Measurements from ENCODE around the gene RAB4A. TPM values are rescaled to one million over a fixed set of nuclear protein-coding genes. Genes with fewer than 3 reads are reported as not detected.

Gene RAB4A
- total and polyA plus RNA-seq, 2 of the 13 experiments (the other 11 are each of a cell fraction or from before 2014, with no cell fraction given), result 56.0 to 80.1 TPM

DNA sequence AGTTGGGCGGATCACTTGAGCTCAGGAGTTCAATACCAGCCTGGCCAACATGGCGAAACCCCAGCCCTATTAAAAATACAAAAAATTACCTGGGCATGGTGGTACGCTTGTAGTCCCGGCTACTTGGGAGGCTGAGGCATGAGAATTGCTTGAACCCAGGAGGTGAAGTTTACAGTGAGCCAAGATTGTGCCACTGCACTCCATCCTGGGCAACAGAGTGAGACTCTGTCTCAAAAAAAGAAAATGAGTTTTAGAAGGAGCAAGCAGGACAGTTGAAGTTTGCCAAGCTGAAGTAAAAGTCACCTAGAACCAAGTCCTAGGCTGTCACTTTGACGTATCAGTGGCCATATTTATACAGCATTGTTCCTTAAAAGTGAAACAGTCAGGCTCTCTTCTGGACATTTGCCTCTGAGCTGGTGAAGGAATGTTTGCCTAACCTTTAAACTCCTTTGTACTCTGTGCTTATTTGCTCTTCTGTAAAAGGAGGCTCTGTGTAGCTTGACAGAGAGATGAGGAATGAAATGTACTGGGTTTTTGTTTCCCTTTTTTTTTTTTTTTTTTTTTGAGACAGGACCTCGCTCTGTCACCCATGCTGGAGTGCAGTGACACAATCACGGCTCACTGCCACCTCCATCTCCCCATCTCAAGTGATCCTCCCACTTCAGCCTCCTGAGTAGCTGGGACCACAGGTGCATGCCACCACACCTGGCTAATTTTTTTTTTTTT lies 2.8 kb downstream of the RAB4A start (continued):
- TF ChIP-seq, protein P1, sequence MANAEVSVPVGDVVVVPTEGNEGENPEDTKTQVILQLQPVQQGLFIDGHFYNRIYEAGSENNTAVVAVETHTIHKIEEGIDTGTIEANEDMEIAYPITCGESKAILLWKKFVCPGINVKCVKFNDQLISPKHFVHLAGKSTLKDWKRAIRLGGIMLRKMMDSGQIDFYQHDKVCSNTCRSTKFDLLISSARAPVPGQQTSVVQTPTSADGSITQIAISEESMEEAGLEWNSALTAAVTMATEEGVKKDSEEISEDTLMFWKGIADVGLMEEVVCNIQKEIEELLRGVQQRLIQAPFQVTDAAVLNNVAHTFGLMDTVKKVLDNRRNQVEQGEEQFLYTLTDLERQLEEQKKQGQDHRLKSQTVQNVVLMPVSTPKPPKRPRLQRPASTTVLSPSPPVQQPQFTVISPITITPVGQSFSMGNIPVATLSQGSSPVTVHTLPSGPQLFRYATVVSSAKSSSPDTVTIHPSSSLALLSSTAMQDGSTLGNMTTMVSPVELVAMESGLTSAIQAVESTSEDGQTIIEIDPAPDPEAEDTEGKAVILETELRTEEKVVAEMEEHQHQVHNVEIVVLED (CRISPR knock-in tag; IDR thresholded peaks at IDR 0.05; ENCODE audit: borderline replicate concordance), result peak; percentile 42; the same call in 1 of the 2 replicates
- TF ChIP-seq KMT2B (CRISPR knock-in tag; IDR thresholded peaks at IDR 0.05) (peak; percentile 47; the same call in 1 of the 2 replicates), EHMT2 (IDR thresholded peaks at IDR 0.05; ENCODE audit: borderline replicate concordance, low read depth, low read length) (no peak; the same call in 1 of the 2 replicates), PPARG (CRISPR knock-in tag; conservative IDR thresholded peaks at IDR 0.05) (peak; percentile 96), KAT7 (CRISPR knock-in tag; IDR thresholded peaks at IDR 0.05; ENCODE audit: borderline replicate concordance) (peak; percentile 69), ZNF441 (CRISPR knock-in tag; IDR thresholded peaks at IDR 0.05; ENCODE audit: borderline replicate concordance) (no peak), ZNF562 (CRISPR knock-in tag; IDR thresholded peaks at IDR 0.05; ENCODE audit: borderline replicate concordance) (no peak), ZNF781 (CRISPR knock-in tag; IDR thresholded peaks at IDR 0.05; ENCODE audit: borderline replicate concordance, not compliant biosample characterization) (no peak), SRF (IDR thresholded peaks at IDR 0.05; ENCODE audit: low read depth, low read length) (no peak), CBX1 (IDR thresholded peaks at IDR 0.05; ENCODE audit: low read depth) (no peak), YEATS4 (CRISPR knock-in tag; IDR thresholded peaks at IDR 0.05; ENCODE audit: borderline replicate concordance) (0 out of 2 replicates have a peak, but pooled peaks have one; percentile 20)
- TF ChIP-seq, protein P2, sequence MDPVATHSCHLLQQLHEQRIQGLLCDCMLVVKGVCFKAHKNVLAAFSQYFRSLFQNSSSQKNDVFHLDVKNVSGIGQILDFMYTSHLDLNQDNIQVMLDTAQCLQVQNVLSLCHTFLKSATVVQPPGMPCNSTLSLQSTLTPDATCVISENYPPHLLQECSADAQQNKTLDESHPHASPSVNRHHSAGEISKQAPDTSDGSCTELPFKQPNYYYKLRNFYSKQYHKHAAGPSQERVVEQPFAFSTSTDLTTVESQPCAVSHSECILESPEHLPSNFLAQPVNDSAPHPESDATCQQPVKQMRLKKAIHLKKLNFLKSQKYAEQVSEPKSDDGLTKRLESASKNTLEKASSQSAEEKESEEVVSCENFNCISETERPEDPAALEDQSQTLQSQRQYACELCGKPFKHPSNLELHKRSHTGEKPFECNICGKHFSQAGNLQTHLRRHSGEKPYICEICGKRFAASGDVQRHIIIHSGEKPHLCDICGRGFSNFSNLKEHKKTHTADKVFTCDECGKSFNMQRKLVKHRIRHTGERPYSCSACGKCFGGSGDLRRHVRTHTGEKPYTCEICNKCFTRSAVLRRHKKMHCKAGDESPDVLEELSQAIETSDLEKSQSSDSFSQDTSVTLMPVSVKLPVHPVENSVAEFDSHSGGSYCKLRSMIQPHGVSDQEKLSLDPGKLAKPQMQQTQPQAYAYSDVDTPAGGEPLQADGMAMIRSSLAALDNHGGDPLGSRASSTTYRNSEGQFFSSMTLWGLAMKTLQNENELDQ (CRISPR knock-in tag; IDR thresholded peaks at IDR 0.05; ENCODE audit: borderline replicate concordance), result no peak
- TF ChIP-seq, protein P3, sequence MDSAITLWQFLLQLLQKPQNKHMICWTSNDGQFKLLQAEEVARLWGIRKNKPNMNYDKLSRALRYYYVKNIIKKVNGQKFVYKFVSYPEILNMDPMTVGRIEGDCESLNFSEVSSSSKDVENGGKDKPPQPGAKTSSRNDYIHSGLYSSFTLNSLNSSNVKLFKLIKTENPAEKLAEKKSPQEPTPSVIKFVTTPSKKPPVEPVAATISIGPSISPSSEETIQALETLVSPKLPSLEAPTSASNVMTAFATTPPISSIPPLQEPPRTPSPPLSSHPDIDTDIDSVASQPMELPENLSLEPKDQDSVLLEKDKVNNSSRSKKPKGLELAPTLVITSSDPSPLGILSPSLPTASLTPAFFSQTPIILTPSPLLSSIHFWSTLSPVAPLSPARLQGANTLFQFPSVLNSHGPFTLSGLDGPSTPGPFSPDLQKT (CRISPR knock-in tag; IDR thresholded peaks at IDR 0.05; ENCODE audit: borderline replicate concordance), result no peak
- TF ChIP-seq, protein P4, sequence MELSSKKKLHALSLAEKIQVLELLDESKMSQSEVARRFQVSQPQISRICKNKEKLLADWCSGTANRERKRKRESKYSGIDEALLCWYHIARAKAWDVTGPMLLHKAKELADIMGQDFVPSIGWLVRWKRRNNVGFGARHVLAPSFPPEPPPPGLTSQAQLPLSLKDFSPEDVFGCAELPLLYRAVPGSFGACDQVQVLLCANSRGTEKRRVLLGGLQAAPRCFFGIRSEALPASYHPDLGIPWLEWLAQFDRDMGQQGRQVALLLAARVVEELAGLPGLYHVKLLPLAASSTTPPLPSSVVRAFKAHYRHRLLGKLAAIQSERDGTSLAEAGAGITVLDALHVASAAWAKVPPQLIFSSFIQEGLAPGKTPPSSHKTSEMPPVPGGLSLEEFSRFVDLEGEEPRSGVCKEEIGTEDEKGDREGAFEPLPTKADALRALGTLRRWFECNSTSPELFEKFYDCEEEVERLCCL (CRISPR knock-in tag; IDR thresholded peaks at IDR 0.05; ENCODE audit: borderline replicate concordance), result no peak
- TF ChIP-seq, protein P5, sequence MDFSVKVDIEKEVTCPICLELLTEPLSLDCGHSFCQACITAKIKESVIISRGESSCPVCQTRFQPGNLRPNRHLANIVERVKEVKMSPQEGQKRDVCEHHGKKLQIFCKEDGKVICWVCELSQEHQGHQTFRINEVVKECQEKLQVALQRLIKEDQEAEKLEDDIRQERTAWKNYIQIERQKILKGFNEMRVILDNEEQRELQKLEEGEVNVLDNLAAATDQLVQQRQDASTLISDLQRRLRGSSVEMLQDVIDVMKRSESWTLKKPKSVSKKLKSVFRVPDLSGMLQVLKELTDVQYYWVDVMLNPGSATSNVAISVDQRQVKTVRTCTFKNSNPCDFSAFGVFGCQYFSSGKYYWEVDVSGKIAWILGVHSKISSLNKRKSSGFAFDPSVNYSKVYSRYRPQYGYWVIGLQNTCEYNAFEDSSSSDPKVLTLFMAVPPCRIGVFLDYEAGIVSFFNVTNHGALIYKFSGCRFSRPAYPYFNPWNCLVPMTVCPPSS (IDR thresholded peaks at IDR 0.05), result no peak
- TF ChIP-seq, protein P6, sequence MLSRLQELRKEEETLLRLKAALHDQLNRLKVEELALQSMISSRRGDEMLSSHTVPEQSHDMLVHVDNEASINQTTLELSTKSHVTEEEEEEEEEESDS (CRISPR knock-in tag; IDR thresholded peaks at IDR 0.05; ENCODE audit: borderline replicate concordance), result no peak
- TF ChIP-seq, protein P7, sequence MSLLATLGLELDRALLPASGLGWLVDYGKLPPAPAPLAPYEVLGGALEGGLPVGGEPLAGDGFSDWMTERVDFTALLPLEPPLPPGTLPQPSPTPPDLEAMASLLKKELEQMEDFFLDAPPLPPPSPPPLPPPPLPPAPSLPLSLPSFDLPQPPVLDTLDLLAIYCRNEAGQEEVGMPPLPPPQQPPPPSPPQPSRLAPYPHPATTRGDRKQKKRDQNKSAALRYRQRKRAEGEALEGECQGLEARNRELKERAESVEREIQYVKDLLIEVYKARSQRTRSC (CRISPR knock-in tag; IDR thresholded peaks at IDR 0.05; ENCODE audit: low read depth), result no peak

All from HepG2 (cell line).